ENCODE measurements around the gene SLU7. TPM values are rescaled to one million over a fixed set of nuclear protein-coding genes. Genes with fewer than 3 reads are reported as not detected.

The SLU7 gene
- total and polyA plus RNA-seq, 2 donors (not counting 3 experiments of a cell fraction or from before 2014, with no cell fraction given): 10.2 to 48.2 TPM

DNA sequence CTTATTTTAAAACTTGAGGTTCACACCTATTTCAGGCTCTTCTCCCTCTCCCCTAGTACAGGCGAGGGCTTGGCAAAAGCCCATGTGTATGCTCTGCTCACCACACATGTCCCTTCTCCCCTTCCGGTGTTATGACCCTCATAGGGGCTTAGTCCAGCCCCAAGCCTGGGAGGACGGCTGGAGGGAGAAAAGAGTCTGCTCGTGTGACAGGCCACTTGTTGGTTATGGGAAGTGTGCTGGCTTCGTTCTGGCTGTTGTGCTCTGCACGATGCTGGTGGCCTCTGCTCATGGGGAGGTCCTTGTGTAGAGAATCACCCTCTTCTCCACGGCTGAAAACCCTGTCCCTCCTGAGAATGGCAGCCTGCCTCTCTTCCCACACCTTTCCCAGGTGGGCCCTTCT lies 13.9 kb upstream of the SLU7 start:
- Histone ChIP-seq H2AFZ (ENCODE audit: low read depth, low read length) (no peak overlapping the region), H3K9ac (replicated peaks; ENCODE audit: extremely low read depth, insufficient read depth, low read length) (no peak overlapping the region), H3K27me3 (ENCODE audit: control insufficient read depth in 2 of 2, insufficient read depth in 2 of 2, low read length in 2 of 2) (peaks cover 0 to 6% of the 10 kb centered on the region in 2 experiments), H3K9me3 (replicated peaks; ENCODE audit: control insufficient read depth, insufficient read depth, low read length) (no peaks in the 10 kb centered on the region), H3K9me1 (replicated peaks; ENCODE audit: control insufficient read depth, extremely low read depth, insufficient read depth, low read length) (no peaks in the 10 kb centered on the region), H3K4me1 (ENCODE audit: control insufficient read depth, extremely low read depth, insufficient read depth, low read length) (no peaks in the 10 kb centered on the region), H3K36me3 (ENCODE audit: control insufficient read depth in 2 of 2, extremely low read depth in 1 of 2, insufficient read depth in 2 of 2, low read length in 2 of 2) (peaks cover 0 to 13% of the 10 kb centered on the region in 2 experiments), H3K27ac (ENCODE audit: insufficient read depth, low read depth, low read length) (no peak overlapping the region), H3K79me2 (ENCODE audit: control insufficient read depth, insufficient read depth, low read length) (no peaks in the 10 kb centered on the region), H3K4me3 (replicated peaks in 1 of 3; ENCODE audit: insufficient read depth in 1 of 3, low read depth in 1 of 3, low read length in 3 of 3) (no peak overlapping the region), H4K20me1 (replicated peaks; ENCODE audit: control insufficient read depth, extremely low read depth, insufficient read depth, low read length) (no peaks in the 10 kb centered on the region), H3K4me2 (ENCODE audit: insufficient read depth, low read length) (no peak overlapping the region)
- DNase-seq (ENCODE audit: low read depth, low spot score) (no peak), FAIRE-seq (no peak)
- CTCF ChIA-PET: interaction anchor here (0.9 to 1.4 kb wide), 2 partner anchors 9 to 75 kb away, joined by 3 read pairs; no protein-coding TSS in a partner anchor
- BruUV-seq (replicated peaks): no TSS peak
- POLR2A ChIA-PET: no interaction called here
- dilution Hi-C loops (cut with MboI; ENCODE audit: extremely low pct_ligation_motif_present, low sequenced_read_pairs): no loop called here
- TF ChIP-seq GATA2 (IDR thresholded peaks at IDR 0.05; ENCODE audit: insufficient read depth, insufficient read length, low read depth, low read length) (no peak), POLR2A (IDR thresholded peaks at IDR 0.05; ENCODE audit: low read depth, low read length) (no peak), FOS (IDR thresholded peaks at IDR 0.05; ENCODE audit: borderline replicate concordance, insufficient read depth, low read length) (no peak), JUN (IDR thresholded peaks at IDR 0.05; ENCODE audit: borderline replicate concordance, insufficient read depth, insufficient read length, low read depth) (no peak), MYC (IDR thresholded peaks at IDR 0.05; ENCODE audit: low read depth, low read length) (no peak), EZH2 (IDR thresholded peaks at IDR 0.05; ENCODE audit: borderline replicate concordance, low read depth, low read length, severe bottlenecking) (no peak), POLR2AphosphoS5 (IDR thresholded peaks at IDR 0.05; ENCODE audit: insufficient read depth, low read depth, low read length) (no peak)
- TF ChIP-seq, protein P1, sequence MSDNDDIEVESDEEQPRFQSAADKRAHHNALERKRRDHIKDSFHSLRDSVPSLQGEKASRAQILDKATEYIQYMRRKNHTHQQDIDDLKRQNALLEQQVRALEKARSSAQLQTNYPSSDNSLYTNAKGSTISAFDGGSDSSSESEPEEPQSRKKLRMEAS (IDR thresholded peaks at IDR 0.05; ENCODE audit: insufficient read depth, insufficient read length): no peak
- TF ChIP-seq, protein P2, sequence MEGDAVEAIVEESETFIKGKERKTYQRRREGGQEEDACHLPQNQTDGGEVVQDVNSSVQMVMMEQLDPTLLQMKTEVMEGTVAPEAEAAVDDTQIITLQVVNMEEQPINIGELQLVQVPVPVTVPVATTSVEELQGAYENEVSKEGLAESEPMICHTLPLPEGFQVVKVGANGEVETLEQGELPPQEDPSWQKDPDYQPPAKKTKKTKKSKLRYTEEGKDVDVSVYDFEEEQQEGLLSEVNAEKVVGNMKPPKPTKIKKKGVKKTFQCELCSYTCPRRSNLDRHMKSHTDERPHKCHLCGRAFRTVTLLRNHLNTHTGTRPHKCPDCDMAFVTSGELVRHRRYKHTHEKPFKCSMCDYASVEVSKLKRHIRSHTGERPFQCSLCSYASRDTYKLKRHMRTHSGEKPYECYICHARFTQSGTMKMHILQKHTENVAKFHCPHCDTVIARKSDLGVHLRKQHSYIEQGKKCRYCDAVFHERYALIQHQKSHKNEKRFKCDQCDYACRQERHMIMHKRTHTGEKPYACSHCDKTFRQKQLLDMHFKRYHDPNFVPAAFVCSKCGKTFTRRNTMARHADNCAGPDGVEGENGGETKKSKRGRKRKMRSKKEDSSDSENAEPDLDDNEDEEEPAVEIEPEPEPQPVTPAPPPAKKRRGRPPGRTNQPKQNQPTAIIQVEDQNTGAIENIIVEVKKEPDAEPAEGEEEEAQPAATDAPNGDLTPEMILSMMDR (IDR thresholded peaks at IDR 0.05; ENCODE audit: extremely low read depth in 1 of 2, insufficient read depth in 1 of 2, low read depth in 1 of 2, low read length in 2 of 2): no peak
- intact Hi-C loops (cut with micrococcal nuclease): no loop called here
